ENCODE measurements around the gene ELMOD3. TPM values are rescaled to one million over a fixed set of nuclear protein-coding genes. Genes with fewer than 3 reads are reported as not detected.
"Not testable (repeated sequence)": the region's sequence is repeated elsewhere in the genome, so short reads cannot be mapped to it uniquely, and the experiment has no call there.

ELMOD3 gene
- total and polyA plus RNA-seq, 7 donors, result 16.0 to 33.2 (median 18.9) TPM

DNA sequence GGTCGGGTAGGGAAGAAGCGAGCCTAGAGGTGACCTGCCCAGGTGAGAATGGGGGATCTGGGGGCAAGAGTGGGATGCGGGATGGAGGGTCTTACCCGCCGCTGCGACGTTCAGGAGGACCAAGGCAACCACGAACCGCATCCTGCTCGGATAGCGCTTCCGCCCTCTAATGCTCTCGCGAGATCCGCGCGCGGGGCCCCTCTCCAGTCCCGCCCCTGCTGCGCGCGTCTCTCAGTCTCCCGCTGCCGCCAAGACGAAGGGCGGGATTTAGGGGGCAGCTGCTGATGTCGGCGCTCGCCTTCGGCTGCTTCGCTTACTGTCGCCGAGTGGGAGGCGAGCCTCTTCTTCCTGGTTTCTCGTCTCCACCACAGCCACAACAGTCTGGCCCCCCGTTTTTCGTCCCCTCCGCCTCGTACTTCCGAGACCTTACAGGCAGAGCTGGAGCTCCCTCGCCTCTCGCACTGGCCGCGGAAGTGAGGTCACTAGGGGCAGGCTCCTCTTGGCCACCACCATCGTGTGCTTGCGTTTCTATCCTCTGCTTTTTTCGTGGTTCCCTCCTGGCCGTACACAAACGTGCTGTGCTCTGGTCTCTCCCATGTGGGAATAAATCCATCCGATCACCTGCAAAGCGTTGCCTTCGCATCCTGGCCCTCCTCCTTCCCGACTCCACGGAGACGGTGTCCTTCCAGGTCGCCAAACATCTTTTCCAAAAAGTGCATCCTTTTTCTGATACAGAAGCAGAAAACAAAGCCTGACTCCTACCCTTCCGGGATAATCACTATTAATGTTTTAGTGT lies 26.5 kb upstream of the ELMOD3 start, which contains the start of gene TGOLN2:
Gene TGOLN2 (minus strand): TSS at position 168 of the 796 bp plus-strand sequence. CDS start 27 bp downstream, at position 141.
- peak within 1 kb of the TSS; percentile 99 for H3K27ac ChIP-seq
- peak within 1 kb of the TSS; percentile 89 for H3K4me3 ChIP-seq
- WGBS, 3 donors, result 0 to 1% (median 0%) methylated on average over 40 to 57 of the region's 57 CpGs
- peak; percentile 97 to 98 (median 98) for ATAC-seq
- intact Hi-C loops (cut with DNase I), result no loop called here
- H3K27me3 ChIP-seq (ENCODE audit: insufficient read depth in 3 of 3, low read length in 2 of 3), result no peaks in the 10 kb centered on the region
- peak; percentile 94 to 97 for DNase-seq
- TF ChIP-seq, protein P1, sequence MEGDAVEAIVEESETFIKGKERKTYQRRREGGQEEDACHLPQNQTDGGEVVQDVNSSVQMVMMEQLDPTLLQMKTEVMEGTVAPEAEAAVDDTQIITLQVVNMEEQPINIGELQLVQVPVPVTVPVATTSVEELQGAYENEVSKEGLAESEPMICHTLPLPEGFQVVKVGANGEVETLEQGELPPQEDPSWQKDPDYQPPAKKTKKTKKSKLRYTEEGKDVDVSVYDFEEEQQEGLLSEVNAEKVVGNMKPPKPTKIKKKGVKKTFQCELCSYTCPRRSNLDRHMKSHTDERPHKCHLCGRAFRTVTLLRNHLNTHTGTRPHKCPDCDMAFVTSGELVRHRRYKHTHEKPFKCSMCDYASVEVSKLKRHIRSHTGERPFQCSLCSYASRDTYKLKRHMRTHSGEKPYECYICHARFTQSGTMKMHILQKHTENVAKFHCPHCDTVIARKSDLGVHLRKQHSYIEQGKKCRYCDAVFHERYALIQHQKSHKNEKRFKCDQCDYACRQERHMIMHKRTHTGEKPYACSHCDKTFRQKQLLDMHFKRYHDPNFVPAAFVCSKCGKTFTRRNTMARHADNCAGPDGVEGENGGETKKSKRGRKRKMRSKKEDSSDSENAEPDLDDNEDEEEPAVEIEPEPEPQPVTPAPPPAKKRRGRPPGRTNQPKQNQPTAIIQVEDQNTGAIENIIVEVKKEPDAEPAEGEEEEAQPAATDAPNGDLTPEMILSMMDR (IDR thresholded peaks at IDR 0.05), result peak; percentile 12
- no peaks in the 10 kb centered on the region for H3K9me3 ChIP-seq
- H3K4me1 ChIP-seq, result peaks cover 28% of the 10 kb centered on the region
- peaks cover 4 to 19% of the 10 kb centered on the region in 2 donors for H3K36me3 ChIP-seq (ENCODE audit: insufficient read depth in 1 of 2, low read depth in 1 of 2)

DNA sequence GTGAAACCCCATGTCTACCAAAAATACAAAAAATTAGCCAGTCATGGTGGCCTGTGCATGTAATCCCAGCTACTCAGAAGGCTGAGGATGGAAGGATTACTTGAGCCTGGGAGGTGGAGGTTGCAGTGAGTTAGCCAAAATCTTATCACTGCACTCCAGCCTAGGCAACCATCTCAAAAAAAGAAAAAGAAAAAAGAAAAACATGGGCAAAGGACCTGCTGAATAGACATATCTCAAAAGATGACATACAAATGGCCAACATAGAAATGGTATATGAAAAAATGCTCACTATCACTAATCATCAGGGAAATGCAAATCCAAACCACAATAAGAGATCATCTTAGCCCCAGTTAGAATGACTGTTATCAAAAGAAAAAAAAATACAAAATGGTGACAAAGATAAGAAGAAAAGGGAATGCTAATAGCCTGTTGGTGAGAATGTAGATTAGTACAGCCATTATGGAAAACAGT lies 25.4 kb upstream of the ELMOD3 start:
- DNase-seq, result no peak
- Histone ChIP-seq H3K9me3 (no peaks in the 10 kb centered on the region), H3K27ac (no peak overlapping the region), H3K4me1 (peaks cover 21% of the 10 kb centered on the region), H3K27me3 (ENCODE audit: insufficient read depth in 3 of 3, low read length in 2 of 3) (no peaks in the 10 kb centered on the region), H3K4me3 (peak overlapping the region; percentile 89), H3K36me3 (ENCODE audit: insufficient read depth in 1 of 2, low read depth in 1 of 2) (peaks cover 0 to 7% of the 10 kb centered on the region in 2 donors)
- ATAC-seq, result no peak
- intact Hi-C loops (cut with DNase I), result no loop called here
- TF ChIP-seq, protein P1 (IDR thresholded peaks at IDR 0.05), result no peak

DNA sequence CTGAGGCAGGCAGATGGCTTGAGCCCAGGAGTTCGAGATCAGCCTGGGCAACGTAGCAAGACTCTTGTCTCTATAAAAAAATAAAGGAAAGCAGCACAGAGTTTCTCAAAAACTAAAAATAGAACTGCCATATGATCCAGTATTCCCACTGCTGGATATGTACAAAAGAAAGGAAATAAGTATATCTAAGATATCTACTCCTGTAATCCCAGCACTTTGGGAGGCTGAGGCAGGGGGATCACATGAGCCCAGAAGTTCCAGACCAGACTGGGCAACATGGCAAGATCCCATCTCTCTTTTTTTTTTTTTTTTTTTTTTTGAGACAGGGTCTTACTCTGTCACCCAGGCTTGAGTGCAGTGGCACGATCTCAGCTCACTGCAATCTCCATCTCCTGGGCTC lies 24.9 kb upstream of the ELMOD3 start:
- WGBS, 3 donors, result 61 to 83% (median 70%) methylated on average over 3 of the region's 3 CpGs
- H3K36me3 ChIP-seq (ENCODE audit: insufficient read depth in 1 of 2, low read depth in 1 of 2); ATAC-seq; DNase-seq; H3K9me3 ChIP-seq; H3K4me3 ChIP-seq; H3K27me3 ChIP-seq (ENCODE audit: insufficient read depth in 3 of 3, low read length in 2 of 3); intact Hi-C loops (cut with DNase I); H3K27ac ChIP-seq: not testable (repeated sequence)
- peaks cover 21% of the 10 kb centered on the region for H3K4me1 ChIP-seq

- Histone ChIP-seq H3K4me3 (no peak overlapping the region), H3K36me3 (ENCODE audit: insufficient read depth in 1 of 2, low read depth in 1 of 2) (no peaks in the 10 kb centered on the region), H3K4me1 (peaks cover 8% of the 10 kb centered on the region), H3K27me3 (ENCODE audit: insufficient read depth in 3 of 3, low read length in 2 of 3) (no peaks in the 10 kb centered on the region), H3K27ac (no peak overlapping the region), H3K9me3 (no peaks in the 10 kb centered on the region)
- DNase-seq, result no peak
- TF ChIP-seq, protein P1 (IDR thresholded peaks at IDR 0.05), result no peak
- intact Hi-C loops (cut with DNase I), result no loop called here
- ATAC-seq, result no peak
- WGBS, 3 donors, result 83 to 85% (median 83%) methylated on average over 13 of the region's 13 CpGs
Measured at GRCh38 chr2:85330839-85331636, 23.5 kb upstream of the ELMOD3 start.

- H3K4me3 ChIP-seq; H3K36me3 ChIP-seq (ENCODE audit: insufficient read depth in 1 of 2, low read depth in 1 of 2); H3K4me1 ChIP-seq; DNase-seq; H3K27me3 ChIP-seq (ENCODE audit: insufficient read depth in 3 of 3, low read length in 2 of 3); H3K27ac ChIP-seq; intact Hi-C loops (cut with DNase I); ATAC-seq; H3K9me3 ChIP-seq: not testable (repeated sequence)
- 98 to 100% (median 98%) methylated on average over 3 to 4 of the region's 4 CpGs for WGBS, 3 donors
Measured at GRCh38 chr2:85333877-85334276, 20.7 kb upstream of the ELMOD3 start.
